HepG2 (cell line): ENCODE results near the gene PELI2. TPM values are rescaled to one million over a fixed set of nuclear protein-coding genes. Genes with fewer than 3 reads are reported as not detected.

Experiments used
- ATAC-seq: fragments of 200-7000 bp; cut with Tn5 transposase; 3 replicates; pipeline ENCODE4 v1.9.1; 2020; ENCODE audit warnings: mild to moderate bottlenecking, moderate library complexity
- BruUV-seq: library from RNA; stranded (reverse); fragments of 400-500 nt; replicated peaks from 2 replicates; lab custom pipeline; 2021; lab: Mats Ljungman, UMichigan
- CTCF ChIA-PET: fragments of 300-600 bp; formaldehyde crosslinking; extraction: SDS; loops from one replicate; lab custom pipeline; 2021; ENCODE audit warnings: low total read pairs, inconsistent platforms, low intra/inter-chr PET ratio; lab: Yijun Ruan, JAX
- POLR2A ChIA-PET: fragments of 350-600 bp; sonication (Branson Sonifier 250); formaldehyde crosslinking; loops from one replicate; lab custom pipeline; 2020; ENCODE audit warnings: antibody characterized with exemption, inconsistent platforms; lab: Yijun Ruan, JAX
- DNase-seq: peaks from one replicate; pipeline ENCODE4 v3.0.0-alpha.2; 2015; ENCODE audit warnings: low spot score
- FAIRE-seq: peaks from 3 replicates; lab custom pipeline; 2011; peaks lifted over from hg19 to GRCh38; lab: Jason Lieb, UNC
- H2AFZ ChIP-seq: one replicate; pipeline ENCODE4 v1.6.1; 2011; ENCODE audit warnings: low read length, inconsistent platforms
- H3K27ac ChIP-seq: fragments of 300-600 bp; 3 replicates; pipeline ENCODE4 v1.8.0; 2011; ENCODE audit warnings: mixed run types, mild to moderate bottlenecking, mixed read lengths, low read length, inconsistent platforms; ENCODE audit not compliant: insufficient read depth; ENCODE audit errors: extremely low read length
- H3K27me3 ChIP-seq, 2 experiments: fragments of 200-600 bp in 1 of 2; 2 replicates in 1 of 2; 3 replicates in 1 of 2; pipeline versions ENCODE4 v1.6.0 to v1.8.0; 2011; ENCODE audit warnings: low read length in 2 of 2, mild to moderate bottlenecking in 2 of 2, moderate library complexity in 2 of 2, inconsistent platforms in 1 of 2; ENCODE audit not compliant: insufficient read depth in 2 of 2, control insufficient read depth in 1 of 2
- H3K36me3 ChIP-seq, 2 experiments: fragments of 200-600 bp in 1 of 2; replicated peaks in 1 of 2; 2 replicates in 1 of 2; 3 replicates in 1 of 2; pipeline versions ENCODE4 v1.5.1 to v1.8.0; 2011; ENCODE audit warnings: low read length in 2 of 2, inconsistent platforms in 1 of 2; ENCODE audit not compliant: insufficient read depth in 2 of 2, control insufficient read depth in 1 of 2
- H3K4me1 ChIP-seq: 2 replicates; pipeline ENCODE4 v1.5.1; 2012; ENCODE audit warnings: low read length, inconsistent platforms; ENCODE audit not compliant: insufficient read depth
- H3K4me2 ChIP-seq: 2 replicates; pipeline ENCODE4 v1.6.0; 2011; ENCODE audit warnings: low read depth, low read length, inconsistent platforms
- H3K4me3 ChIP-seq, 3 experiments: fragments of 200-600 bp in 1 of 3; sonication (generic), shearing (Covaris generic) in 1 of 3; replicated peaks in 1 of 3; 2 replicates each; pipeline ENCODE4 v1.5.1; 2011 to 2016; ENCODE audit warnings: low read length in 3 of 3, inconsistent platforms in 2 of 3, low read depth in 2 of 3, mild to moderate bottlenecking in 2 of 3, control low read depth in 1 of 3, mixed read lengths in 1 of 3; ENCODE audit not compliant: insufficient read depth in 1 of 3
- H3K79me2 ChIP-seq: one replicate; pipeline ENCODE4 v1.6.1; 2011; ENCODE audit warnings: low read length, inconsistent platforms; ENCODE audit not compliant: insufficient read depth
- H3K9ac ChIP-seq: 2 replicates; pipeline ENCODE4 v1.6.0; 2011; ENCODE audit warnings: mild to moderate bottlenecking, low read depth, low read length, inconsistent platforms; ENCODE audit not compliant: insufficient read depth
- H3K9me3 ChIP-seq: 2 replicates; pipeline ENCODE4 v1.5.1; 2012; ENCODE audit warnings: mild to moderate bottlenecking, low read length
- H4K20me1 ChIP-seq: 2 replicates; pipeline ENCODE4 v1.6.0; 2011; ENCODE audit warnings: inconsistent platforms, mild to moderate bottlenecking, low read length, moderate library complexity; ENCODE audit not compliant: insufficient read depth
- ATF3 ChIP-seq: sonication (generic); formaldehyde crosslinking; IDR thresholded peaks from 2 replicates; pipeline ENCODE4 v1.4.0; 2020; ENCODE audit warnings: missing genetic modification reagents
- CHD2 ChIP-seq: IDR thresholded peaks from 2 replicates; pipeline ENCODE4 v1.6.1; 2011; ENCODE audit warnings: low read depth, low read length, improper control_type of control experiment
- DPF2 ChIP-seq: sonication (generic); formaldehyde crosslinking; IDR thresholded peaks from 2 replicates; pipeline ENCODE4 v1.4.0; 2020; ENCODE audit warnings: mild to moderate bottlenecking, low read depth, missing genetic modification reagents, borderline replicate concordance
- FOSL1 ChIP-seq: sonication (generic); formaldehyde crosslinking; IDR thresholded peaks from 2 replicates; pipeline ENCODE4 v1.9.0; 2021; ENCODE audit warnings: missing genetic modification reagents, borderline replicate concordance
- FOXP1 ChIP-seq, 2 experiments: fragments of 450-650 bp in 1 of 2; IDR thresholded peaks; 2 replicates each; pipeline ENCODE4 v1.6.1; 2017 to 2018; ENCODE audit warnings: antibody characterized with exemption in 1 of 2
- JUND ChIP-seq: sonication (generic); formaldehyde crosslinking; IDR thresholded peaks from 2 replicates; pipeline ENCODE4 v1.8.0; 2022; ENCODE audit warnings: mild to moderate bottlenecking, missing genetic modification reagents
- KDM6A ChIP-seq: IDR thresholded peaks from 2 replicates; pipeline ENCODE4 v1.6.1; 2016; ENCODE audit warnings: low read depth
- MBD4 ChIP-seq: IDR thresholded peaks from 2 replicates; pipeline ENCODE4 v1.6.1; 2012; ENCODE audit warnings: low read length, inconsistent platforms, borderline replicate concordance
- MED13 ChIP-seq: sonication (generic); formaldehyde crosslinking; IDR thresholded peaks from 2 replicates; pipeline ENCODE4 v1.5.0; 2020; ENCODE audit warnings: missing genetic modification reagents
- MEIS2 ChIP-seq: sonication (generic); formaldehyde crosslinking; IDR thresholded peaks from 2 replicates; pipeline ENCODE4 v1.9.0; 2021; ENCODE audit warnings: mild to moderate bottlenecking, missing genetic modification reagents
- NFATC3 ChIP-seq: sonication (generic); formaldehyde crosslinking; IDR thresholded peaks from 2 replicates; pipeline ENCODE4 v1.5.1; 2020; ENCODE audit warnings: mild to moderate bottlenecking, missing genetic modification reagents
- PCBP2 ChIP-seq: fragments of 200-400 bp; formaldehyde crosslinking; optimal IDR thresholded peaks from 2 replicates; pipeline ENCODE3; 2018; ENCODE audit warnings: low read length, low read depth; ENCODE audit not compliant: poor library complexity, severe bottlenecking
- PHF20 ChIP-seq: sonication (generic); formaldehyde crosslinking; IDR thresholded peaks from 2 replicates; pipeline ENCODE4 v1.5.0; 2020; ENCODE audit warnings: mild to moderate bottlenecking, missing genetic modification reagents
- PREB ChIP-seq: sonication (generic); formaldehyde crosslinking; IDR thresholded peaks from 2 replicates; pipeline ENCODE4 v1.4.0; 2020; ENCODE audit warnings: missing genetic modification reagents
- SMYD3 ChIP-seq: sonication (generic); formaldehyde crosslinking; IDR thresholded peaks from 2 replicates; pipeline ENCODE4 v1.8.1; 2023; ENCODE audit warnings: mild to moderate bottlenecking, missing genetic modification reagents
- ZNF232 ChIP-seq: sonication (generic); formaldehyde crosslinking; IDR thresholded peaks from 2 replicates; pipeline ENCODE4 v1.4.0; 2020; ENCODE audit warnings: missing genetic modification reagents, borderline replicate concordance
- ZNF530 ChIP-seq: sonication (generic); formaldehyde crosslinking; IDR thresholded peaks from 2 replicates; pipeline ENCODE4 v1.5.0; 2020; ENCODE audit warnings: low read depth, mild to moderate bottlenecking, missing genetic modification reagents
- ZNF639 ChIP-seq: conservative IDR thresholded peaks from 2 replicates; pipeline ENCODE4 v1.6.1; 2018; ENCODE audit warnings: missing genetic modification reagents
- ZNF766 ChIP-seq: sonication (generic); formaldehyde crosslinking; IDR thresholded peaks from 2 replicates; pipeline ENCODE4 v1.5.0; 2020; ENCODE audit warnings: missing genetic modification reagents, borderline replicate concordance
- WGBS: methylation state at CpG from one replicate; pipeline ENCODE4 v1.1.6; 2017; ENCODE audit warnings: low lambda C conversion rate; 5-methylcytosine and 5-hydroxymethylcytosine counted together
- in situ Hi-C: cut with HindIII; loops from 2 replicates; pipeline ENCODE4 v1.10.0; 2017; ENCODE audit warnings: low pct_unique_long_range_greater_than_20kb; ENCODE audit not compliant: extremely low pct_ligation_motif_present
- intact Hi-C: fragments of 100-400 bp; cut with micrococcal nuclease; formaldehyde crosslinking; loops from one replicate; pipeline ENCODE4 v1.10.0; 2022; ENCODE audit not compliant: unreplicated experiment
- polyA plus RNA-seq, 8 experiments: library from polyadenylated mRNA; depleted of rRNA in 3 of 8; stranded (reverse) in 7 of 8; unstranded in 1 of 8; fragments of >200 nt; fragmentation: Illumina TruSeq in 4 of 8; extraction: Trizol in 4 of 8; gene quantifications; 2 replicates each; pipeline versions ENCODE4 v1.2.1 to v1.2.3, GENCODE V29; 2011 to 2016; ENCODE audit warnings: low read depth in 4 of 8, missing spikeins in 1 of 8, mixed read lengths in 1 of 8; ENCODE audit not compliant: insufficient read depth in 1 of 8
- total RNA-seq, 5 experiments: library from RNA; depleted of rRNA; stranded (reverse); fragments of >200 nt; fragmentation: Illumina TruSeq; extraction: Trizol; gene quantifications; 2 replicates each; pipeline ENCODE4 v1.2.3, GENCODE V29; 2016; ENCODE audit warnings: low read depth in 1 of 5

Gene PELI2
- total and polyA plus RNA-seq, 2 of the 13 experiments (the other 11 are each of a cell fraction or from before 2014, with no cell fraction given): 0.07 TPM; not detected in 1

- DNase-seq (no peak), ATAC-seq (no peak), FAIRE-seq (no peak)
- no peaks in the 10 kb centered on the region for H3K9me3 ChIP-seq
- 0% methylated on average over 2 of the region's 2 CpGs for WGBS
- in situ Hi-C loops (no loop called here), intact Hi-C loops (no loop called here)
- no peak overlapping the region for H3K4me2 ChIP-seq
- no peaks in the 10 kb centered on the region for H4K20me1 ChIP-seq
- no peak overlapping the region for H3K27ac ChIP-seq
- no peak overlapping the region for H2AFZ ChIP-seq
- no peak overlapping the region for H3K9ac ChIP-seq
- no peaks in the 10 kb centered on the region for H3K4me1 ChIP-seq
- TF ChIP-seq FOSL1 (CRISPR knock-in tag) (no peak), ZNF530 (CRISPR knock-in tag) (no peak), FOXP1 (IDR thresholded peaks at IDR 0.05) (no peak), FOXP1 (CRISPR knock-in tag; IDR thresholded peaks at IDR 0.05) (no peak), ZNF232 (CRISPR knock-in tag) (no peak), PREB (no peak), MEIS2 (CRISPR knock-in tag) (no peak), MED13 (no peak), ZNF766 (CRISPR knock-in tag) (no peak), SMYD3 (CRISPR knock-in tag) (no peak), KDM6A (no peak), CHD2 (no peak), ATF3 (no peak), PCBP2 (no peak), NFATC3 (CRISPR knock-in tag) (no peak), PHF20 (no peak), DPF2 (CRISPR knock-in tag) (no peak), MBD4 (no peak), JUND (CRISPR knock-in tag) (no peak), ZNF639 (CRISPR knock-in tag) (no peak)
- H3K36me3 ChIP-seq: no peaks in the 10 kb centered on the region
- no peaks in the 10 kb centered on the region for H3K27me3 ChIP-seq
- H3K79me2 ChIP-seq: no peaks in the 10 kb centered on the region
- ChIA-PET POLR2A (no interaction called here), CTCF (no interaction called here)
- BruUV-seq: no TSS peak
- no peak overlapping the region for H3K4me3 ChIP-seq
These were observed 35.1 kb downstream of the PELI2 start for GRCh38 chr14:56153267-56153666.
